Endothelial cell of umbilical vein (primary cell): ENCODE results near the gene TNFRSF14. TPM values are rescaled to one million over a fixed set of nuclear protein-coding genes. Genes with fewer than 3 reads are reported as not detected.

ENCODE experiments used
- BruUV-seq: library from RNA; stranded (reverse); fragments of 400-500 nt; replicated peaks from 2 replicates; lab custom pipeline; 2021; lab: Mats Ljungman, UMichigan
- CTCF ChIA-PET: fragments of 300-600, 350-600 bp; sonication (Branson Sonifier 250); formaldehyde crosslinking; loops from one replicate; lab custom pipeline; 2021; ENCODE audit warnings: antibody characterized with exemption, inconsistent platforms; lab: Charles Lee
- POLR2A ChIA-PET: fragments of 300-600, 350-600 bp; sonication (Branson Sonifier 250); formaldehyde crosslinking; loops from one replicate; lab custom pipeline; 2021; ENCODE audit warnings: antibody characterized with exemption, inconsistent platforms; lab: Charles Lee
- DNase-seq: peaks from one replicate; pipeline ENCODE4 v3.0.0-alpha.2; 2011; ENCODE audit warnings: low read depth, low spot score
- FAIRE-seq: peaks from 2 replicates; lab custom pipeline; 2011; peaks lifted over from hg19 to GRCh38; lab: Jason Lieb, UNC
- H2AFZ ChIP-seq: 2 replicates; pipeline ENCODE4 v1.6.0; 2012; ENCODE audit warnings: low read depth, low read length, control low read depth, inconsistent platforms
- H3K27ac ChIP-seq: 2 replicates; pipeline ENCODE4 v1.5.1; 2011; ENCODE audit warnings: low read depth, mild to moderate bottlenecking, control low read depth, low read length, moderate library complexity; ENCODE audit not compliant: insufficient read depth
- H3K27me3 ChIP-seq, 2 experiments: 2 replicates each; pipeline versions ENCODE4 v1.6.0 to v1.6.1; 2011; ENCODE audit warnings: low read length in 2 of 2, mixed read lengths in 1 of 2; ENCODE audit not compliant: control insufficient read depth in 2 of 2, insufficient read depth in 2 of 2
- H3K36me3 ChIP-seq, 2 experiments: 2 replicates in 1 of 2; 3 replicates in 1 of 2; pipeline ENCODE4 v1.5.1; 2011; ENCODE audit warnings: low read length in 2 of 2, mild to moderate bottlenecking in 1 of 2, moderate library complexity in 1 of 2; ENCODE audit not compliant: control insufficient read depth in 2 of 2, insufficient read depth in 2 of 2; ENCODE audit errors: extremely low read depth in 1 of 2
- H3K4me1 ChIP-seq: 3 replicates; pipeline ENCODE4 v1.5.1; 2011; ENCODE audit warnings: mild to moderate bottlenecking, low read length; ENCODE audit not compliant: control insufficient read depth, insufficient read depth; ENCODE audit errors: extremely low read depth
- H3K4me2 ChIP-seq: 2 replicates; pipeline ENCODE4 v1.6.1; 2011; ENCODE audit warnings: low read length, control low read depth, mixed read lengths; ENCODE audit not compliant: insufficient read depth
- H3K4me3 ChIP-seq, 3 experiments: fragments of 200-600 bp in 1 of 3; sonication (generic), shearing (Covaris generic) in 1 of 3; replicated peaks in 1 of 3; 2 replicates each; pipeline ENCODE4 v1.5.1; 2011 to 2016; ENCODE audit warnings: control low read depth in 3 of 3, low read length in 3 of 3, mild to moderate bottlenecking in 2 of 3, inconsistent platforms in 1 of 3, low read depth in 1 of 3, moderate library complexity in 1 of 3; ENCODE audit not compliant: insufficient read depth in 1 of 3
- H3K79me2 ChIP-seq: 2 replicates; pipeline ENCODE4 v1.6.0; 2012; ENCODE audit warnings: low read length, inconsistent platforms; ENCODE audit not compliant: control insufficient read depth, insufficient read depth
- H3K9ac ChIP-seq: replicated peaks from 2 replicates; pipeline ENCODE3; 2011; ENCODE audit warnings: low read length, control low read depth; ENCODE audit not compliant: insufficient read depth; ENCODE audit errors: extremely low read depth
- H3K9me1 ChIP-seq: replicated peaks from 3 replicates; pipeline ENCODE4 v1.6.0; 2011; ENCODE audit warnings: mild to moderate bottlenecking, low read length; ENCODE audit not compliant: control insufficient read depth, insufficient read depth; ENCODE audit errors: extremely low read depth
- H3K9me3 ChIP-seq: replicated peaks from 2 replicates; pipeline ENCODE4 v1.5.1; 2012; ENCODE audit warnings: low read length, inconsistent platforms; ENCODE audit not compliant: control insufficient read depth, insufficient read depth
- H4K20me1 ChIP-seq: replicated peaks from 2 replicates; pipeline ENCODE3; 2011; ENCODE audit warnings: mild to moderate bottlenecking, low read length; ENCODE audit not compliant: control insufficient read depth, insufficient read depth; ENCODE audit errors: extremely low read depth
- EZH2 ChIP-seq: IDR thresholded peaks from 2 replicates; pipeline ENCODE4 v1.6.1; 2012; ENCODE audit warnings: borderline replicate concordance, low read depth, mild to moderate bottlenecking, moderate library complexity, low read length, inconsistent platforms; ENCODE audit not compliant: severe bottlenecking
- FOS ChIP-seq: IDR thresholded peaks from 2 replicates; pipeline ENCODE4 v1.6.1; 2011; ENCODE audit warnings: mild to moderate bottlenecking, low read length, moderate library complexity, borderline replicate concordance; ENCODE audit not compliant: insufficient read depth
- GATA2 ChIP-seq: IDR thresholded peaks from 2 replicates; pipeline ENCODE4 v1.7.0; 2011; ENCODE audit warnings: low read depth, mild to moderate bottlenecking, moderate library complexity, mixed read lengths, low read length; ENCODE audit not compliant: insufficient read length, insufficient read depth
- JUN ChIP-seq: IDR thresholded peaks from 2 replicates; pipeline ENCODE4 v1.6.1; 2011; ENCODE audit warnings: borderline replicate concordance, low read depth; ENCODE audit not compliant: insufficient read length, insufficient read depth
- POLR2A ChIP-seq: IDR thresholded peaks from 2 replicates; pipeline ENCODE4 v1.6.1; 2012; ENCODE audit warnings: low read depth, mild to moderate bottlenecking, control low read depth, low read length
- POLR2AphosphoS5 ChIP-seq: IDR thresholded peaks from 2 replicates; pipeline ENCODE4 v1.6.1; 2012; ENCODE audit warnings: low read depth, mild to moderate bottlenecking, control low read depth, low read length, moderate library complexity; ENCODE audit not compliant: insufficient read depth
- dilution Hi-C: fragments of 300-500 bp; cut with MboI; formaldehyde crosslinking; loops from one replicate; pipeline ENCODE4 v1.15.0; 2019; ENCODE audit warnings: low sequenced_read_pairs; ENCODE audit not compliant: extremely low pct_ligation_motif_present
- intact Hi-C: fragments of 100-400 bp; cut with micrococcal nuclease; formaldehyde crosslinking; loops from one replicate; pipeline ENCODE4 v1.10.0; 2022
- polyA plus RNA-seq, 4 experiments: library from polyadenylated mRNA; depleted of rRNA in 3 of 4; stranded (reverse) in 3 of 4; unstranded in 1 of 4; fragments of >200 nt; gene quantifications; 2 replicates each; pipeline versions ENCODE4 v1.2.1 to v1.2.3, GENCODE V29; 2011 to 2012; ENCODE audit warnings: missing spikeins in 1 of 4
- total RNA-seq: library from RNA; stranded (reverse); gene quantifications from 2 replicates; pipeline ENCODE4 v1.2.3, GENCODE V29; 2021
- TF ChIP-seq, protein P1 (sequence below), 2 donors: IDR thresholded peaks; 1 replicate in 1 of 2; 2 replicates in 1 of 2; pipeline ENCODE4 v1.5.1; 2011; ENCODE audit warnings: low read length in 2 of 2, mild to moderate bottlenecking in 2 of 2, moderate library complexity in 2 of 2, control low read depth in 1 of 2, inconsistent platforms in 1 of 2, low read depth in 1 of 2; ENCODE audit not compliant: insufficient read depth in 1 of 2; ENCODE audit errors: extremely low read depth in 1 of 2
- TF ChIP-seq, protein P2 (sequence below): IDR thresholded peaks from 2 replicates; pipeline ENCODE4 v1.6.1; 2011; ENCODE audit not compliant: insufficient read depth, insufficient read length

TNFRSF14 gene
- total and polyA plus RNA-seq, 2 donors (not counting 3 experiments of a cell fraction or from before 2014, with no cell fraction given) = 40.9 to 49.4 TPM

DNA sequence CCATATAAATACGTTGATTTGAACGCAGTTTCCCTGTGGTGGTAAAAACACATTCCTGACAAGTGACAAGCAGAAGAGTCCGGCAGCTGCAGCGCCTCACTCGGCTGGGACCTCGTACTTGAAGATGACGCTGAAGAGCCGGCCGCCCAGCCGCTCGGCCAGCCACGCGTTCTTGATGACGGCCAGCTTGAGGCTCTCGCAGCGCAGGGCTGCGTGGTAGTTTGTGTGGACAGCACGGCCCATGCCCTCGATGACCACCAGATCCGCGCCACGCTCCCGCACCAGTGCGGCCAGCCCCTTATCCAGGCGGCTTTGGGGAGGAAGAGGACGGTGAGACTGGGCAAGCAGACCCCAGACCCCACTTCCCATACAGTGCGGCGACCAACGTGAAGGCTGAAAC is 47.4 kb upstream of the TNFRSF14 start:
- H3K4me2 ChIP-seq = no peak overlapping the region
- H3K79me2 ChIP-seq = no peaks in the 10 kb centered on the region
- H3K36me3 ChIP-seq = peaks cover 0 to 43% of the 10 kb centered on the region in 2 experiments
- H3K4me1 ChIP-seq = no peaks in the 10 kb centered on the region
- FAIRE-seq (no peak), DNase-seq (no peak)
- intact Hi-C loops = loop anchor here (5.0 kb wide), 1 partner anchor 96 kb away; the partner anchor contains the start of gene PEX10
- H3K27me3 ChIP-seq = no peaks in the 10 kb centered on the region
- H3K4me3 ChIP-seq = no peak overlapping the region
- POLR2A ChIA-PET = no interaction called here
- no peak overlapping the region for H3K9ac ChIP-seq
- no peak overlapping the region for H3K27ac ChIP-seq
- H2AFZ ChIP-seq = no peak overlapping the region
- dilution Hi-C loops = no loop called here
- H4K20me1 ChIP-seq = no peaks in the 10 kb centered on the region
- CTCF ChIA-PET = interaction anchor here (1.0 to 1.4 kb wide), 2 partner anchors 8 to 65 kb away, joined by 3 to 4 read pairs; no protein-coding TSS in a partner anchor
- no peaks in the 10 kb centered on the region for H3K9me3 ChIP-seq
- H3K9me1 ChIP-seq = no peaks in the 10 kb centered on the region
- TF ChIP-seq POLR2A (no peak), JUN (no peak)
- TF ChIP-seq, protein P1, sequence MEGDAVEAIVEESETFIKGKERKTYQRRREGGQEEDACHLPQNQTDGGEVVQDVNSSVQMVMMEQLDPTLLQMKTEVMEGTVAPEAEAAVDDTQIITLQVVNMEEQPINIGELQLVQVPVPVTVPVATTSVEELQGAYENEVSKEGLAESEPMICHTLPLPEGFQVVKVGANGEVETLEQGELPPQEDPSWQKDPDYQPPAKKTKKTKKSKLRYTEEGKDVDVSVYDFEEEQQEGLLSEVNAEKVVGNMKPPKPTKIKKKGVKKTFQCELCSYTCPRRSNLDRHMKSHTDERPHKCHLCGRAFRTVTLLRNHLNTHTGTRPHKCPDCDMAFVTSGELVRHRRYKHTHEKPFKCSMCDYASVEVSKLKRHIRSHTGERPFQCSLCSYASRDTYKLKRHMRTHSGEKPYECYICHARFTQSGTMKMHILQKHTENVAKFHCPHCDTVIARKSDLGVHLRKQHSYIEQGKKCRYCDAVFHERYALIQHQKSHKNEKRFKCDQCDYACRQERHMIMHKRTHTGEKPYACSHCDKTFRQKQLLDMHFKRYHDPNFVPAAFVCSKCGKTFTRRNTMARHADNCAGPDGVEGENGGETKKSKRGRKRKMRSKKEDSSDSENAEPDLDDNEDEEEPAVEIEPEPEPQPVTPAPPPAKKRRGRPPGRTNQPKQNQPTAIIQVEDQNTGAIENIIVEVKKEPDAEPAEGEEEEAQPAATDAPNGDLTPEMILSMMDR (IDR thresholded peaks at IDR 0.05; ENCODE audit: extremely low read depth in 1 of 2, insufficient read depth in 1 of 2, low read depth in 1 of 2, low read length in 2 of 2) = no peak
- TF ChIP-seq, protein P2, sequence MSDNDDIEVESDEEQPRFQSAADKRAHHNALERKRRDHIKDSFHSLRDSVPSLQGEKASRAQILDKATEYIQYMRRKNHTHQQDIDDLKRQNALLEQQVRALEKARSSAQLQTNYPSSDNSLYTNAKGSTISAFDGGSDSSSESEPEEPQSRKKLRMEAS = no peak
- no TSS peak for BruUV-seq

DNA sequence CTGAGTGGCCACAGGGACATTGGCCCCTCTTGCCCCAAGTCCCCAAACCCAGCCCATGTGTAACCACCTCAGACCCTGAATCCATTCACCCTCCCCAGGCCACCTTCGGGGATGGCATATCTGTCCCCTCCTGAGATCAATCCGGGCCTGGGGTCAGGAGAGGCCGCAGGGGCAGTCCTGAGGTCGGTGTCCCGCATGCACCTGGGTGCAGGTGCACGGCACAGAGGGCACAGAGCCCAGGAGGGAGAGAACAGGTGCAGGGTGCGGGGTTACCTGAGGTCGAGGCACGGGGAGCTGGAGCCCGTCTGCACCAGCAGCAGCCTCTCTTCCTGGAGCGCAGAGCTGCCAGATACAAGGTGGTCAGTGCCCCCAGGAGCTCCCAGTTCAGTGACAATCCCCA is 46.6 kb upstream of the TNFRSF14 start:
- no peaks in the 10 kb centered on the region for H3K79me2 ChIP-seq
- TF ChIP-seq EZH2 = no peak
- TF ChIP-seq, protein P2 = no peak
- no peak for TF ChIP-seq GATA2
- TF ChIP-seq, protein P1 (IDR thresholded peaks at IDR 0.05; ENCODE audit: extremely low read depth in 1 of 2, insufficient read depth in 1 of 2, low read depth in 1 of 2, low read length in 2 of 2) = no peak
- no peak for TF ChIP-seq JUN
- TF ChIP-seq POLR2AphosphoS5 = no peak
- no peak for TF ChIP-seq POLR2A
- TF ChIP-seq FOS = no peak
- H3K9ac ChIP-seq = no peak overlapping the region
- peaks cover 0 to 49% of the 10 kb centered on the region in 2 experiments for H3K36me3 ChIP-seq
- no peaks in the 10 kb centered on the region for H4K20me1 ChIP-seq
- no peaks in the 10 kb centered on the region for H3K4me1 ChIP-seq
- H3K9me1 ChIP-seq = no peaks in the 10 kb centered on the region
- no peak overlapping the region for H3K27ac ChIP-seq
- FAIRE-seq (no peak), DNase-seq (no peak)
- ChIA-PET CTCF (interaction anchor here (1.0 to 1.4 kb wide), 2 partner anchors 9 to 66 kb away, joined by 3 to 4 read pairs; no protein-coding TSS in a partner anchor), POLR2A (no interaction called here)
- no peaks in the 10 kb centered on the region for H3K27me3 ChIP-seq
- intact Hi-C loops = loop anchor here (5.0 kb wide), 1 partner anchor 97 kb away; the partner anchor contains the start of gene PEX10
- BruUV-seq = no TSS peak
- H3K4me2 ChIP-seq = no peak overlapping the region
- H3K4me3 ChIP-seq = no peak overlapping the region
- H2AFZ ChIP-seq = no peak overlapping the region
- dilution Hi-C loops = no loop called here
- H3K9me3 ChIP-seq = no peaks in the 10 kb centered on the region
